Activated CD8-positive, alpha-beta memory T cell treated with anti-CD3 and anti-CD28 coated beads for 1 hour (primary cell): ENCODE data around the gene RING1.
"Not testable (repeated sequence)": the region's sequence is repeated elsewhere in the genome, so short reads cannot be mapped to it uniquely, and the experiment has no call there.

ENCODE experiments used
- DNase-seq, 2 donors: peaks; one replicate each; pipeline ENCODE4 v3.0.0-alpha.2; 2020; ENCODE audit warnings: low read depth in 1 of 2; ENCODE audit errors: extremely low read depth in 1 of 2

RING1 gene

DNA sequence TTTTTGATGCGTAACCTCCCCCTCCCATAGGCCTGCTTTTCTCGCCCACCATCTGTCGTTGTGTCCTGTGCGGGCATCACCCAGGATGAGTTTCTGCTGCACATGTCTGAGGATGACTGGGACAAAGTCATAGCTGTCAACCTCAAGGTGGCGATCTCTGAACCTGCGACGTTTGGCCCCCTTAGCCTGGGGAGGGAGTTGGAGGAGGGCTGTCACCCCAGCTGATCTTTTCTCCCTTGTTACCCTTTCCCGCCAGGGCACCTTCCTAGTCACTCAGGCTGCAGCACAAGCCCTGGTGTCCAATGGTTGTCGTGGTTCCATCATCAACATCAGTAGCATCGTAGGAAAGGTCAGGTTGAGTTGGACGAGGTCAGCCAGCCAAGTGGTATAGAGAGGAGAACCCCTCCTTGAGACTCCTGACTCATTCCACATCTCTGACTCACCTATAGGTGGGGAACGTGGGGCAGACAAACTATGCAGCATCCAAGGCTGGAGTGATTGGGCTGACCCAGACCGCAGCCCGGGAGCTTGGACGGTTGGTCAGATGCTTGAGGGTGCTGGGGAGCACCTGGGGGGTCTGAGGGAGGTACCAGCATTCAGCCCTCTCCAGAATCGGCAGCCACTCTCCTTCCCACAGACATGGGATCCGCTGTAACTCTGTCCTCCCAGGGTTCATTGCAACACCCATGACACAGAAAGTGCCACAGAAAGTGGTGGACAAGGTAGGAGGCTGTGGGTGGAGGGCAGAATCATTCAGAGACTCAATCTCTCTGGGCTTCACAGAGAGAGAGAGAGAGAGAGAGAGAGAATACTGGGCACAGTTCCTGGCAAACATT is 2.9 kb upstream of the RING1 start:
- DNase-seq: no peak

DNA sequence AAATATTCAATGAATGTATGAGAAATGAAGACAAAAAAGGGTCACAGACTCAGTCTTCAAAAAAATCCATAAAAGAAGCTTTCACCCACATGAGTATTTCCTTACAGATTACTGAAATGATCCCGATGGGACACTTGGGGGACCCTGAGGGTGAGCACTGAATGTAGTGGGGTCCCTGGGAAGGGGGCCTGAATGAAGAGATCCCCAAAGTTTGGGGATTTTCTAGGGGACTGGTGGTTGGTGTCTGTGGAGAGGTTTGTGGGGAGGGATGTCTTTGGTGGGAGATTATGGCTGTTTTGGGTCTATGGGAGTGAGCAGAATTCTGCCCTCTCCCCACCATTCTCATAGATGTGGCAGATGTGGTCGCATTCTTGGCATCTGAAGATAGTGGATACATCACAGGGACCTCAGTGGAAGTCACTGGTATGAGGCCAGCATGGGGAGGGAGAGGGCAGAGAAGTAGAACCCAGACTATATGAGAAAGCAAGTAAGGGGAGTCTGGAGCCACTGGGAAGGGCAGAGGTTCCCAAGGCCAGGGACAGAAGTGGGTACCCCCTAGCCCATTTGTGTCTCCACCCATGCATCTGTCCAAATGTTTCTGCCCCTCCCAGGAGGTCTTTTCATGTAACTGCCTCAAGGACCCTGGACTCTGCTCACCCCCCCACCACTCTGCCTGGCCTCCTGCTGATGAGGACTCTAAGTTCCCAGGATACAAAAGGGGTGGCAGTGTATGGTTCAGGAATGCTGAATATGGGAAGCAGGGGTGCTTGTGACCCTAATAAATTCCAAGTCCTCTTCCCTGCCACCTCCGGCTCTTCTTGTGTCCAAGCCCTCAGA is 2.1 kb upstream of the RING1 start:
- DNase-seq: no peak

DNA sequence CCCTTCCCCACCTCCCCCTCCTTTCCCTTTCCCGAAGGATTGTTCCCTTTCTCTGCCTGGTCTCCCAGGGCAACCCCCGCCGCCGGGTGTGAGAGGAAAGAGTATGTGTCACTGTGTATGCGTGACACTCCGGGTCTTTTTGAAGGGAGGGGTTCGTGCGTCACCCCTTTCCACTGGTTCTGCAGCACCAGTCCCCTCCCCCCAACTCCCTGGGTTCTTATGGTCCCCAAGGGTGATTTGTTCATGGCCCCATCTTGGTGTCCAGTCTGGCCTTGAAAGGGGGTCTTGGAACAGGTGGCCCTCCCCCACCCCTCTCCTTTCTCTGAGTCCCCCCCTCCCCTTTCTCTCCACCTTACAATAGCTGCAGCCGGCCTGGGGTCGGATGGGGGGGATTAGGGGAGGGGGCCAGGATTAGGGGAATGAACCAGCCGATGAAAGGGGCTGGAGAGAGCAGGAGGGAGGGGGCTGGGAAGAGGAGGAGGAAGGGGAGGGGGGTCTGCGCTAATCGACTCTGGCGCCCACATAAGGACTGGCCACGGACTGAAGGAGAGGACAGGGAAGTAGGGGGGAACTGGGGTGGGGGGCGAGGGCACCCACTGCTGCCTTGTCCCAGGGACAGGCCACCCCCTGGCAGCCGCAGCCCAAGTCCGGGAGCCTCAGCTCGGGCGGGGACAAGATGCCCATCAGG is 1.3 kb upstream of the RING1 start:
- DNase-seq: no peak

DNA sequence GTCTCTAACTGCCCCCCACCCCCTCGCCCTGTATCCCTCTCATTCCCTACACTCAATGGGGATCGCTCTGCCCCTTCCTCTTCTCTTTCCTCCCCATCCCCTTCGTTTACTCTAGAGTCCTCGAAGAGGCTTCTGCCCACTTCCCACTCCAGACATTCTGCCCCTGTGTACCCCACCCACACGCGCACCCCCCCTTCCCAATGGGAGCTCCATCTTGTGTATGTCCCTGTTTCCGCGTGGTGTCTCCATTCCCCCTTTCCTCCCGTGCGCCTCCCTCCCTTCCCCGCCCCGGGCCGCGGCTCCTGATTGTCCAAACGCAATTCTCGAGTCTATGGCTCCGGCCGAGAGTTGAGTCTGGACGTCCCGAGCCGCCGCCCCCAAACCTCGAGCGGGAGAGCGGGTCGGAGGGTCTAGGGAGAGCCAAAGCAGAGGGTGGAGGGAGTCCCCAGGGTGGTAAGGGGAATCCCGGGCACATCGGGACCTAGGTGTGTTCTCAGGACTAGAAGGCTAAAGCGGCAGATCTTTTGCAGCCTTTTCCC is 679 bp upstream of the RING1 start:
- DNase-seq: no peak

DNA sequence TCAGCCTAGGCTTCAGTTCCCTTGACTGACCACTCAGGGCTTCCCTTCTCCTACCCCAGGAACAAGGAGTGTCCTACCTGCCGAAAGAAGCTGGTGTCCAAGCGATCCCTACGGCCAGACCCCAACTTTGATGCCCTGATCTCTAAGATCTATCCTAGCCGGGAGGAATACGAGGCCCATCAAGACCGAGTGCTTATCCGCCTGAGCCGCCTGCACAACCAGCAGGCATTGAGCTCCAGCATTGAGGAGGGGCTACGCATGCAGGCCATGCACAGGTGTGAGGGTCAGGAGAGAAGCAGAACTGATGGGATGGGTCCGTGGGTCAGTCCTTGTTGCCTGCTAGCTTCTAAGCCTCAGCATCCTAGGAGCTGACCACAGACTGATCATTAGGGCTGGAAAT is 1.6 kb downstream of the RING1 start:
- no peak for DNase-seq

DNA sequence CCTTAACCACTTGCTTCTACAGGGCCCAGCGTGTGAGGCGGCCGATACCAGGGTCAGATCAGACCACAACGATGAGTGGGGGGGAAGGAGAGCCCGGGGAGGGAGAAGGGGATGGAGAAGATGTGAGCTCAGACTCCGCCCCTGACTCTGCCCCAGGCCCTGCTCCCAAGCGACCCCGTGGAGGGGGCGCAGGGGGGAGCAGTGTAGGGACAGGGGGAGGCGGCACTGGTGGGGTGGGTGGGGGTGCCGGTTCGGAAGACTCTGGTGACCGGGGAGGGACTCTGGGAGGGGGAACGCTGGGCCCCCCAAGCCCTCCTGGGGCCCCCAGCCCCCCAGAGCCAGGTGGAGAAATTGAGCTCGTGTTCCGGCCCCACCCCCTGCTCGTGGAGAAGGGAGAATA is 2.8 kb downstream of the RING1 start:
- DNase-seq: no peak

DNA sequence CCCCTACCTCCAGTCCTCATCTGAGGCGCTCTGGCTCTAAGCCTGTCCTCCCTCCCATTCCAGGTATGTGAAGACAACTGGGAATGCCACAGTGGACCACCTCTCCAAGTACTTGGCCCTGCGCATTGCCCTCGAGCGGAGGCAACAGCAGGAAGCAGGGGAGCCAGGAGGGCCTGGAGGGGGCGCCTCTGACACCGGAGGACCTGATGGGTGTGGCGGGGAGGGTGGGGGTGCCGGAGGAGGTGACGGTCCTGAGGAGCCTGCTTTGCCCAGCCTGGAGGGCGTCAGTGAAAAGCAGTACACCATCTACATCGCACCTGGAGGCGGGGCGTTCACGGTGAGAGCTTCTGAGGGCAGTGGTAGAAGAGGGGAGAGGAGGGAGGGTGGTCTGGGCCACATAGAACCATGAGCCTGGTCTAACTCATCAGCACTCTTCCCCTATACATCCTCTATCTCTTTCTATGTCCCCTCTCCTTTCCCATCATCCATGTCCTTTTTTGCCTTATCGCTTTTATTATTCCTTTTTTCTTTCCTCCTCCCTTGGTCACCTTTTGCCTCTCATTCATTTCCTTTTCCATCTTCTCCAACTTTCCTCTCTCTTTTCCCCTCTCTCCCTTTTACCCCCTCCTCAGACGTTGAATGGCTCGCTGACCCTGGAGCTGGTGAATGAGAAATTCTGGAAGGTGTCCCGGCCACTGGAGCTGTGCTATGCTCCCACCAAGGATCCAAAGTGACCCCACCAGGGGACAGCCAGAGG is 3.5 kb downstream of the RING1 start:
- no peak for DNase-seq

DNA sequence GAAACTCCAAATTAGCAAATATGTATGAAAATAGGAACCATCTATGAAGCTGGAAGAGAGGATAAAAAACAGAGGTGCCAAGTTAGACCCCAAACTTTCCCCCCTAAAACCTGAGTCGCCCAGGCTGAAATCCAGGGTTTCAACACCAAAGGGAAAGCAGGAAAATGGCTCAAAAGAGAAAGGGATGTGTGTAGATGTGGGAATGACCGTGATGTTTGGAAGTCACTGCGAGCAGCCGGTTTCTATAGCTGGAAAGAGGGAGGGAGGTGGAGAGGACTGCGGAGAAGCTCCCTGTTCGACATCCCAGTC is 4.5 kb downstream of the RING1 start:
- no peak for DNase-seq

DNA sequence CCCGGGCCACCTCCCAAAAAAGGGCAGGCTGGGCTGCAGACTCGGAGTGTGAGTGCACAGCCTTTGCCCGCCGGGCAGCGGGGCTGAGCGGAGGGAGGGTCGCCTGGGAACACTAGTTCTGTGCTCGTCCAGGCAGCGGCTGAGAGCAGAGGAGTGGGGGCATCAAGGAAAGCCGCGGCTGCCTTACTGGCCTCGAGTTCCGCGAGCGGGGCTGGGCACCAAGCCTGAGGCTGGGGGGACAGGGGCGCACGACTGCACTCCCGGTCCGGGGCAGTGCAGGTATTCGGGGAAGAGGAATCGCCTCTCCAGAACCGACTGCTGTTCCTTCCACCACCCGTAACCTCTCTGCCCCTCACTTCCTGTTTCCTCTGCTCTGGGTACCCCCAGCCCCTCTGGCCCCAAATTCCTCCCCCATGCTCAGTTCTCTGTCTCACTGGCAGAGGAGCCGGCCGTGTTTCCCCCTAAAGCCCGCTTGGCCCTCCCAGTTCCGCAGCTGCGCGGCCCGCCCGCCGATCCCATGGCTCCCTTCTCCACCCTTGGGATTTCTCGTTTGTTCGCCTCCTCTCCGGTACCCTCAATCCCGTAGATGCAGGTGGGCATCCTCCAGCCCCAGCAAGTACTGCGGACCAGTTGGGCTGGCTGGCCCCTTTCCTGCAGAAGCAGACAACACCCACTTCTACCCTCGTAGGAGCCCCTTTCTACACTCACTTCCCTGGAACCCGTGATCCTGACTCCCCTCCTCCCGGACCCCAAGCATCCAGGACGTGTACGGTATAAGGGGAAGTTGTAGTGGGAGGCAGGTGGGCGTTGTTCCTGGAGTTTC is 5.1 kb downstream of the RING1 start:
- no peak for DNase-seq

DNA sequence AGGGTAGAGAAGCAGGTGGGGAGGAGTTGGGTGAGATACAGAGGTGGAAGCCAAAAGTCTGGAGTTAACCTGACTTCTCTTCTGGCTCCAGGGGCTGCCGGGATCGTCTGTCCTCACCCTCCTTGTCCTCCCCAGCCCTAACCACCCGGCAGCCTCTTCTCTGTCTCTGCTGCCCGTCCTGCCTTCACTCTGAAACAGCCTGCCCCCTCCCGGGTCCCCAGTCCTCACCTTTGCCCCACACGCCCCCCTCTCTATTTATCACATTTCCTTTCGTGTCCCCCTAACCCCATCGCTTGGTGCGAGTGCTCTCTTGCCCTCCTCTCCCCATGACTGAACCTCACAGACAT is 5.7 kb downstream of the RING1 start:
- DNase-seq: no peak

DNA sequence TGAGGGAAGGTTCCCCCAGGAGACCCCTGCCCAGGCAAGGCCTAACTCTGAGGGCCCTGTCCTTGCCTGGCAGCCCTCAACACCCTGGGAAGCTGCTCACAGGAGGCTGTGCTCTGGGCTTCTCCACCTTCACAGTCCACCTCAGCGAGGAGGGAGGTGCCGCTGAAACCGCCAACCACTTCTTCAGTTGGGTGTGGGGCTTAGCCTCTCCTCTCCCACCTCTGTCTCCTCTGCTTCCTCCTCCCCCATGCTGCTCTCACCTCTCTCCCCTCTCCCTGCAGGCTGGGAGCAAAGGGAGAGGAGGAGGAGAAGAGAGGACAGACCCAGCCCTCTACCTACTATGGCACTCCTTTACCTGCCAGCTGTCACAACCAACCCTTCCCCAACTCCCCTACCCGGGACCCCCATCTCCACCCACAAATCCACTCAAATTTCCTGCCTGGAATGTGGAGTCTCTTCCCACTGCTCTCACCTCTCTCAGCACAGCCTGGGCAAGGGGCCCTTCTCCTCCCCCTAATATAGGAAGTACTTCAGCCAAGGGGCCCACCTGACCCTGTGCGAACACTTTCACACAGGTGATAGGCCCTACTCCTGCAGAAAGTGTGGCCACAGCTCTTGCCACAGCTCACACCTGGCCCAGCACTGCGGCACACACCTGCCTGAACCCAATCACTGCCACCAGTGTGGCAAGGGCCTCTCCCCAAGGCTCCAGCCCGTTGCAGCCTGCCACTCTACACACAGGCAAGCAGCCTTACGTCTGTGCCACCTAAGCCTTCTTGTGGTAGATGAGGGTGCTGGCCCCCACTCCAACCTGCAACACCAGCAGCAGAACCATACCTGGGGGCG is 7.2 kb downstream of the RING1 start:
- DNase-seq: no peak

DNA sequence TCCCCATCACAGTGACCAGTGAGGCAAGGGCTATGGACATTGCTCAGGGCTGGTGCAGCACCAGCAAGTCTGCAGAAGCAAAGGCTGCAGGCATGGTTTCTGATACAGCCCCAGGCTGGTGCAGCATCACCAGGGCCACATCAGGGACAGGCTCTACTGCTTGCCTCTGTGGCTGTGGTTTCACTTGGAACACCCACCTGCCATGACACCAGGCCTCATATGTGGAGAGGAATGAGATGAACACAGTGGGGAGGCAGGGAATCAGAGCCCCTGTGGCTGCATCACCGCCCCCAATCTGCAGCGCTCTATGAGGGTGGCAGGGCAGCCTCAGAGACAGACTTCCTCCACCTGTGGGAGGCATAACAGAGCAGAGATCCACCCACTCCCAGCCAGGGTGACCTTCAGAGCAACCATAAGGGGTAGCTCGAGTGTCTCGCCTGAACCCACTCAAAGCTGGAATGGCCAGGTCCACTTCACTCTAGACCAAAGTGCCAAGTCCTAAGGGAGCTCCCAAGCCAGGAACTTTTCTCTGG is 7.9 kb downstream of the RING1 start:
- no peak for DNase-seq

DNA sequence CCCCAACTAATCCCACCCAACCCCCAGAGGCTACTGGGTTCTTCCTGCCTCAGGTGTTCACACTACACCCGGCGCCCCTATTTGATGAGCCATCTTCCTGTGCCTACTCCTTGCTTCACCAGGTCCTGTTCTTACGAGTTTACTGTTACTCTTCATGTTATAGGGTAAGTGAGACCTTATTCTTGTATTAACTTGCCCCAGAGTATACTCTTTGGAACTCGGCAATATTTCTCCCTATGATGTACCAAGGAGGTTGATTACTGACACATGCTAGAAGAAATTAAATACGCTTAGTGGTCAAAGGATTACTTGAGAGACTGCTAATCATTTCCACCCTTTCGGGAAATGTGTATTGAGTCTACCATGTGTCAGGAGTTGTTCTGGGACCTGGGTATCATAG is 8.9 kb downstream of the RING1 start:
- no peak for DNase-seq

DNA sequence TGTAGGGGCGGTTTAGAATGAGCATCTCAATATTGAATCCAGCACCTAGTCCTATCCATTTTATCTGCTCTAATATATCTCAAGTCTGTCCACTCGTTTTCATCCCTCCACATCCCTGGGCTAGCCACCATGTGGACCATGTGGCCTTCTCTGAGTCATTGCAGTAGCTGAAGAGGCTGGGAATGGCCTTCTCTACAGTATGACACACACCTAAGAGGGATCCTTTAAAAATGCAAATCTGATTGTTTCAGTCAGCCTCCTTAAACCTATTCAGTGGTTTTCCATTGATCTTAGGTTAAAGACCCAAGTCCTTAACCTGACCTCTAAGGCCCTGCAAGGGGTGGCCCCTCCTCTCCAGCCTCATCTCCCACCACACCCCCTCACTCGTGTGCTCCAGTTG is 9.4 kb downstream of the RING1 start:
- no peak for DNase-seq

DNA sequence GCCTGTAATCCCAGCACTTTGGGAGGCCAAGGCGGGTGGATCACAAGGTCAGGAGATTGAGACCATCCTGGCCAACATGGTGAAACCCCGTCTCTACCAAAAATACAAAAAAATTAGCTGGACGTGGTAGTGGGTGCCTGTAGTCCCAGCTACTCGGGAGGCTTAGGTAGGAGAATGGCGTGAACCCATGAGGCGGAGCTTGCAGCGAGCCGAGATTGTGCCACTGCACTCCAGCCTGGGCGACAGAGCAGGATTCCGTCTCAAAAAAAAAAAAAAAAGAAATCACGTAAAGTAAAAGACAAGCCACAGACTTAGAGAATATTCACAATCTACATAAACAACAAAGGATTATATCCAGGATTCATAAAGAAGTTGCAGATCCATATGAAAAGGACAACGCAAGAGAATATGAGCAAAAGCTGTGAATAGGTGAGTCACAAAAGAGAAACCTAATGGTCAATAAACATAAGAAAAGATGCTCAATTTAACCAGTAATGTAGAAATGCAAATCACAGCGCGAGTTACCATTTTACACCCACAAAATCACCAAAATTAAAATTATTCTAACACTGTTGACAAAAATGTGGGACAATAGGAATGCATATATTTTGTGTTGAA is 18.3 kb downstream of the RING1 start:
- DNase-seq: not testable (repeated sequence)

DNA sequence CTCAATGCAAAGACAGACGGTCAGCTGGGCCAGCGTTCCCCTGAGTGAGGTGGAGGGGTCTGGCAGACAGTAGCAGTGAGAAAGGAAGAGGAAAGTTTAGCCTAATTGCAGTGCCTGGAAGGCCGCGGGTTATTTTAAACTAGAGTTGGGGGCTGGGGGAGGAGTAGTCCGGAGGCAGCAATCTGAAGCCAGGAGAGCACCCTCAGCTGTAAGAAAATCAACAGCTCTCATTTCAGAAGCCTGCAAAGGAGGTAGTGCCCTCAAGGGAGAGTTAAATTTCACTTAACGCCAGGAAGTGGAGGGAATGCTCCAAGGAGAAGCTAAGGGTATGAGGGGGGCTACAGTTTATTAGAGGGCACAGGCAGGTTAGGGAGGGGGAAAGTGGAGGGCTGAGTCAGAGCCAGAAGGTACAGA is 26.9 kb downstream of the RING1 start:
- DNase-seq: no peak

DNA sequence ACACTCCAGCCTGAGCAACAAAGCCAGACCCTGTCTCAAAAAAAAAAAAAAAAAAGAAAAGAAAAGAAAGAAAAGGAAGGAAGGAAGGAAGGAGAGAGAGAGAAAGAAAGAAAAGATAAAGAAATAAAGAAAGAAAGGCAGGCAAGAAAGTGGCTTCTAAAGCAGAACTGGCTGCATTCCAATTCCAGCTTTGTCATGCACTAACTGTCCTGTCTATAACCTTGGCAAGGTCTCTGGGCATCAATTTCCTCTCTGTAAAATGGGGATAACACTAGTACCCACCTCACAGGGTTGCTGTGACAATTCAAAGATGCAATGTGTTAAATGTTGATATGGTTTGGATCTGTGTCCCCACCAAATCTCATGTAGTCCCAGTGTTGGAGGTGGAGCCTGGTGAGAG is 28.0 kb downstream of the RING1 start:
- no peak for DNase-seq

DNA sequence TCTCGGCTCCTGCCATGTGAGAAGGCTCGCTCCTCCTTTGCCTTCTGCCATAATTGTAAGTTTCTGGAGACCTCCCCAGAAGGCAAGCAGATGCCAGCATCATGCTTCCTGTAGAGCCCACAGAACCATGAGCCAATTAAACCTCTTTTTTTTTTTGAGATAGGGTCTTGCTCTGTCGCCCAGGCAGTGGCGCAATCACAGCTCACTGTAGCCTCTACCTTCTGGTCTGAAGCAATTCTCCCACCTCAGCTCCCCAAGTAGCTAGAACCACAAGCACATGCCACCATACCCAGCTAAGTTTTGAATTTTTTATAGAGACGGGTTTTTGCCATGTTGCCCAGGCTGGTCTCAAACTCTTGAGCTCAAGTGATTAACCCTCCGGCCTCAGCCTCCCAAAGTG is 28.6 kb downstream of the RING1 start:
- DNase-seq: no peak
